ENCODE data around the gene TRMT11. TPM values are rescaled to one million over a fixed set of nuclear protein-coding genes. Genes with fewer than 3 reads are reported as not detected.

Gene TRMT11
- total RNA-seq, 1 experiment from 2014 or later = 28.3 TPM

- no peaks in the 10 kb centered on the region for H3K27me3 ChIP-seq (replicated peaks)
- H3K4me1 ChIP-seq (replicated peaks) = no peaks in the 10 kb centered on the region
- DNase-seq (ENCODE audit: low read depth in 1 of 2, low spot score in 2 of 2) = no peak
- no peak overlapping the region for H3K27ac ChIP-seq
- H3K9me3 ChIP-seq (replicated peaks) = no peaks in the 10 kb centered on the region
- H3K36me3 ChIP-seq = no peaks in the 10 kb centered on the region
- no peak overlapping the region for H3K4me3 ChIP-seq
Measured at GRCh38 chr6:126071000-126071647, 84.8 kb downstream of the TRMT11 start.

- H3K4me1 ChIP-seq (replicated peaks) = no peaks in the 10 kb centered on the region
- H3K27ac ChIP-seq = no peak overlapping the region
- DNase-seq (ENCODE audit: low read depth in 1 of 2, low spot score in 2 of 2) = no peak
- H3K27me3 ChIP-seq (replicated peaks) = no peaks in the 10 kb centered on the region
- no peaks in the 10 kb centered on the region for H3K9me3 ChIP-seq (replicated peaks)
- no peak overlapping the region for H3K4me3 ChIP-seq
- H3K36me3 ChIP-seq = no peaks in the 10 kb centered on the region
Measured at GRCh38 chr6:126072172-126072571, 85.8 kb downstream of the TRMT11 start.

- Histone ChIP-seq H3K27ac (no peak overlapping the region), H3K9me3 (replicated peaks) (no peaks in the 10 kb centered on the region), H3K4me1 (replicated peaks) (no peaks in the 10 kb centered on the region), H3K36me3 (no peaks in the 10 kb centered on the region), H3K4me3 (no peak overlapping the region), H3K27me3 (replicated peaks) (no peaks in the 10 kb centered on the region)
- DNase-seq (ENCODE audit: low read depth in 1 of 2, low spot score in 2 of 2) = no peak
Measured at GRCh38 chr6:126072834-126073233, 86.5 kb downstream of the TRMT11 start.

- H3K36me3 ChIP-seq = no peaks in the 10 kb centered on the region
Measured at GRCh38 chr6:126075335-126076071, 89.2 kb downstream of the TRMT11 start.

GRCh38 chr6:126076992-126077664 is 90.8 kb downstream of the TRMT11 start:
- no peaks in the 10 kb centered on the region for H3K9me3 ChIP-seq (replicated peaks)
- DNase-seq (ENCODE audit: low read depth in 1 of 2, low spot score in 2 of 2) = no peak
- H3K4me1 ChIP-seq (replicated peaks) = no peaks in the 10 kb centered on the region
- H3K36me3 ChIP-seq = no peaks in the 10 kb centered on the region
- no peak overlapping the region for H3K27ac ChIP-seq
- no peaks in the 10 kb centered on the region for H3K27me3 ChIP-seq (replicated peaks)
- no peak overlapping the region for H3K4me3 ChIP-seq

More at GRCh38 chr6:126075335-126076071, 89.2 kb downstream of the TRMT11 start:
- H3K9me3 ChIP-seq (replicated peaks) = no peaks in the 10 kb centered on the region
- H3K27ac ChIP-seq = no peak overlapping the region
- no peak overlapping the region for H3K4me3 ChIP-seq
- DNase-seq (ENCODE audit: low read depth in 1 of 2, low spot score in 2 of 2) = no peak
- no peaks in the 10 kb centered on the region for H3K27me3 ChIP-seq (replicated peaks)
- no peaks in the 10 kb centered on the region for H3K4me1 ChIP-seq (replicated peaks)

- no peaks in the 10 kb centered on the region for H3K4me1 ChIP-seq (replicated peaks)
- no peaks in the 10 kb centered on the region for H3K27me3 ChIP-seq (replicated peaks)
- H3K27ac ChIP-seq = no peak overlapping the region
- H3K4me3 ChIP-seq = no peak overlapping the region
- H3K9me3 ChIP-seq (replicated peaks) = no peaks in the 10 kb centered on the region
- H3K36me3 ChIP-seq = no peaks in the 10 kb centered on the region
- DNase-seq (ENCODE audit: low read depth in 1 of 2, low spot score in 2 of 2) = no peak
Measured at GRCh38 chr6:126077810-126078776, 91.8 kb downstream of the TRMT11 start.

GRCh38 chr6:126083875-126084274 is 97.5 kb downstream of the TRMT11 start:
- H3K4me3 ChIP-seq = no peak overlapping the region
- H3K4me1 ChIP-seq (replicated peaks) = no peaks in the 10 kb centered on the region
- H3K27me3 ChIP-seq (replicated peaks) = no peaks in the 10 kb centered on the region
- DNase-seq (ENCODE audit: low read depth in 1 of 2, low spot score in 2 of 2) = no peak
- no peak overlapping the region for H3K27ac ChIP-seq
- no peaks in the 10 kb centered on the region for H3K9me3 ChIP-seq (replicated peaks)
- H3K36me3 ChIP-seq = no peaks in the 10 kb centered on the region

- Histone ChIP-seq H3K27me3 (replicated peaks) (no peaks in the 10 kb centered on the region), H3K4me1 (replicated peaks) (no peaks in the 10 kb centered on the region), H3K27ac (no peak overlapping the region), H3K36me3 (no peaks in the 10 kb centered on the region), H3K9me3 (replicated peaks) (no peaks in the 10 kb centered on the region), H3K4me3 (no peak overlapping the region)
- no peak for DNase-seq (ENCODE audit: low read depth in 1 of 2, low spot score in 2 of 2)
Measured at GRCh38 chr6:126086560-126086959, 100.2 kb downstream of the TRMT11 start.

Other genes starting within 250 kb of the TRMT11 start
- 0.66 TPM in 1 of 2 replicates, not detected in the other for gene HEY2, start 236.9 kb upstream of the TRMT11 start, total RNA-seq (2014; rRNA removed; shearing (Covaris generic))
- gene NCOA7, start 195.6 kb upstream of the TRMT11 start, total RNA-seq (2014; rRNA removed; shearing (Covaris generic)) = 4.4 and 8.5 TPM in 2 replicates
- 16.9 and 26.2 TPM in 2 replicates for gene HINT3, start 29.8 kb upstream of the TRMT11 start, total RNA-seq (2014; rRNA removed; shearing (Covaris generic))

Data from SJSA1 (cell line).